Subcutaneous adipose tissue (tissue), 4 donors: ENCODE measurements around the gene CLCN5. TPM values are rescaled to one million over a fixed set of nuclear protein-coding genes. Genes with fewer than 3 reads are reported as not detected.

Source experiments
- CTCF ChIP-seq: fragments of 450-650 bp; IDR thresholded peaks from one replicate; pipeline ENCODE4 v1.5.1; 2016; ENCODE audit warnings: low read depth, mild to moderate bottlenecking, control low read depth, antibody characterized with exemption, moderate library complexity
- total RNA-seq, 4 donors: library from RNA; depleted of rRNA; stranded (reverse); fragments of >200 nt; gene quantifications; one replicate each; pipeline ENCODE4 v1.1.0, GENCODE V29; 2016

The CLCN5 gene
- total RNA-seq, 4 donors from 2014 or later, result 5.1 to 7.5 (median 6.5) TPM

GRCh38 chrX:49986058-49986457, 63.7 kb downstream of the CLCN5 start:
- TF ChIP-seq CTCF, result no peak

- no peak for TF ChIP-seq CTCF
Observed at GRCh38 chrX:49987651-49988050, 65.3 kb downstream of the CLCN5 start.

GRCh38 chrX:49988143-49988542, 65.7 kb downstream of the CLCN5 start:
- no peak for TF ChIP-seq CTCF

GRCh38 chrX:49991758-49992157, 69.4 kb downstream of the CLCN5 start:
- no peak for TF ChIP-seq CTCF

- no peak for TF ChIP-seq CTCF
Observed at GRCh38 chrX:49992853-49993252, 70.5 kb downstream of the CLCN5 start.

- no peak for TF ChIP-seq CTCF
Observed at GRCh38 chrX:49993661-49994060, 71.3 kb downstream of the CLCN5 start.

GRCh38 chrX:49995107-49995731, 72.8 kb downstream of the CLCN5 start:
- TF ChIP-seq CTCF, result no peak
